Measurements from ENCODE around the gene SLC7A8.

DNA sequence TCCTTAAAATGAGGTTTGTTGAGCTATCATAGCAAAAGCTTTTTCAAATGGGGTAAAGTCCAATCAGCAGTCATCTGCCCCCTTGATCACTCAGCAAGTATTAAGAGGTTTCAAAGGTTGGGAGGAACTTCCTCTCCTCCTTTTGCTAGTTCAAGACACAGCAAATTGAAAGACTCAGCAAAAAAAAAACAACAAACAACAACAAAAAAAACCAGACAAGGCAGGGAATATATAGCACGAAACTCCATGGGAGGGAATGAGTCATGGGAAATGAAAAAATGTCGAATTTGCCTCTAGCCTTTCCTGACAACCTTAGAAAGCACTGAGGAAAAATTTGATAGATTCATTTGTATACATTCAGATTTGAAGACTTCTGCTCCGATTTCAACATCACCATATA is 1.6 kb upstream of the SLC7A8 start:
- TF ChIP-seq, protein P1, sequence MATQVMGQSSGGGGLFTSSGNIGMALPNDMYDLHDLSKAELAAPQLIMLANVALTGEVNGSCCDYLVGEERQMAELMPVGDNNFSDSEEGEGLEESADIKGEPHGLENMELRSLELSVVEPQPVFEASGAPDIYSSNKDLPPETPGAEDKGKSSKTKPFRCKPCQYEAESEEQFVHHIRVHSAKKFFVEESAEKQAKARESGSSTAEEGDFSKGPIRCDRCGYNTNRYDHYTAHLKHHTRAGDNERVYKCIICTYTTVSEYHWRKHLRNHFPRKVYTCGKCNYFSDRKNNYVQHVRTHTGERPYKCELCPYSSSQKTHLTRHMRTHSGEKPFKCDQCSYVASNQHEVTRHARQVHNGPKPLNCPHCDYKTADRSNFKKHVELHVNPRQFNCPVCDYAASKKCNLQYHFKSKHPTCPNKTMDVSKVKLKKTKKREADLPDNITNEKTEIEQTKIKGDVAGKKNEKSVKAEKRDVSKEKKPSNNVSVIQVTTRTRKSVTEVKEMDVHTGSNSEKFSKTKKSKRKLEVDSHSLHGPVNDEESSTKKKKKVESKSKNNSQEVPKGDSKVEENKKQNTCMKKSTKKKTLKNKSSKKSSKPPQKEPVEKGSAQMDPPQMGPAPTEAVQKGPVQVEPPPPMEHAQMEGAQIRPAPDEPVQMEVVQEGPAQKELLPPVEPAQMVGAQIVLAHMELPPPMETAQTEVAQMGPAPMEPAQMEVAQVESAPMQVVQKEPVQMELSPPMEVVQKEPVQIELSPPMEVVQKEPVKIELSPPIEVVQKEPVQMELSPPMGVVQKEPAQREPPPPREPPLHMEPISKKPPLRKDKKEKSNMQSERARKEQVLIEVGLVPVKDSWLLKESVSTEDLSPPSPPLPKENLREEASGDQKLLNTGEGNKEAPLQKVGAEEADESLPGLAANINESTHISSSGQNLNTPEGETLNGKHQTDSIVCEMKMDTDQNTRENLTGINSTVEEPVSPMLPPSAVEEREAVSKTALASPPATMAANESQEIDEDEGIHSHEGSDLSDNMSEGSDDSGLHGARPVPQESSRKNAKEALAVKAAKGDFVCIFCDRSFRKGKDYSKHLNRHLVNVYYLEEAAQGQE (IDR thresholded peaks at IDR 0.05; ENCODE audit: insufficient read depth in 1 of 2, low read depth in 2 of 2, low read length in 2 of 2), result no peak
- TF ChIP-seq TAF1 (IDR thresholded peaks at IDR 0.05; ENCODE audit: borderline replicate concordance, insufficient read depth, low read length), result no peak

All from PFSK-1 (cell line).